H1 (cell line): Measurements from ENCODE around the gene MBLAC1. TPM values are rescaled to one million over a fixed set of nuclear protein-coding genes. Genes with fewer than 3 reads are reported as not detected.

Experiments used
- CTCF ChIA-PET: fragments of 300-600 bp; sonication (Branson Sonifier 250); formaldehyde crosslinking; loops from one replicate; lab custom pipeline; 2021; ENCODE audit not compliant: partially characterized antibody; lab: Charles Lee
- POLR2A ChIA-PET: fragments of 300-600 bp; sonication (Branson Sonifier 250); formaldehyde crosslinking; loops from one replicate; lab custom pipeline; 2021; ENCODE audit warnings: inconsistent platforms; ENCODE audit not compliant: partially characterized antibody; lab: Charles Lee
- DNase-seq, 2 experiments: peaks; one replicate each; pipeline versions ENCODE4 v3.0.0 to v3.0.0-alpha.2; 2010 to 2022; ENCODE audit warnings: low spot score in 2 of 2, low read depth in 1 of 2, mixed read lengths in 1 of 2
- FAIRE-seq: peaks from 2 replicates; lab custom pipeline; 2011; peaks lifted over from hg19 to GRCh38; lab: Jason Lieb, UNC
- H2AFZ ChIP-seq: 2 replicates; pipeline ENCODE4 v1.8.1; 2012; ENCODE audit warnings: low read length, inconsistent platforms
- H2AK5ac ChIP-seq: 2 replicates; pipeline ENCODE4 v1.6.1; 2013; ENCODE audit warnings: low read depth, low read length
- H2BK120ac ChIP-seq: replicated peaks from 2 replicates; pipeline ENCODE3; 2013; ENCODE audit warnings: low read depth, low read length, inconsistent platforms
- H2BK12ac ChIP-seq: 2 replicates; pipeline ENCODE4 v1.6.1; 2013; ENCODE audit warnings: low read depth, low read length
- H2BK15ac ChIP-seq: 2 replicates; pipeline ENCODE4 v1.6.1; 2013; ENCODE audit warnings: low read length
- H2BK20ac ChIP-seq: 2 replicates; pipeline ENCODE4 v1.6.1; 2013; ENCODE audit warnings: low read length
- H2BK5ac ChIP-seq: 2 replicates; pipeline ENCODE4 v1.6.1; 2013; ENCODE audit warnings: low read depth, low read length
- H3K14ac ChIP-seq: 2 replicates; pipeline ENCODE4 v1.6.1; 2013; ENCODE audit warnings: inconsistent platforms; ENCODE audit not compliant: insufficient read length
- H3K18ac ChIP-seq: 2 replicates; pipeline ENCODE4 v1.6.1; 2013; ENCODE audit warnings: low read length; ENCODE audit errors: extremely low read depth
- H3K23ac ChIP-seq: 2 replicates; pipeline ENCODE4 v1.6.1; 2013; ENCODE audit warnings: inconsistent platforms; ENCODE audit not compliant: insufficient read length
- H3K23me2 ChIP-seq: 2 replicates; pipeline ENCODE4 v1.6.1; 2013; ENCODE audit warnings: low read depth, low read length
- H3K27ac ChIP-seq: 2 replicates; pipeline ENCODE4 v1.6.1; 2011; ENCODE audit warnings: low read depth, low read length, inconsistent platforms
- H3K27me3 ChIP-seq, 4 experiments: replicated peaks in 1 of 4; 1 replicate in 1 of 4; 2 replicates in 3 of 4; pipeline versions ENCODE4 v1.6.1 to v1.8.1; 2011 to 2013; ENCODE audit warnings: low read length in 3 of 4, mild to moderate bottlenecking in 3 of 4, inconsistent platforms in 2 of 4, mixed read lengths in 2 of 4, moderate library complexity in 1 of 4; ENCODE audit not compliant: control insufficient read depth in 3 of 4, insufficient read depth in 3 of 4; ENCODE audit errors: extremely low read depth in 1 of 4
- H3K36me3 ChIP-seq, 4 experiments: 2 replicates each; pipeline versions ENCODE4 v1.6.1 to v1.8.1; 2011 to 2013; ENCODE audit warnings: mild to moderate bottlenecking in 4 of 4, low read length in 3 of 4, moderate library complexity in 2 of 4, control low read depth in 1 of 4, inconsistent platforms in 1 of 4; ENCODE audit not compliant: insufficient read depth in 4 of 4, control insufficient read depth in 2 of 4
- H3K4ac ChIP-seq: replicated peaks from 2 replicates; pipeline ENCODE3; 2013; ENCODE audit warnings: low read length, low read depth, mixed read lengths, inconsistent platforms; ENCODE audit not compliant: insufficient read length
- H3K4me1 ChIP-seq, 4 experiments: replicated peaks in 1 of 4; 1 replicate in 1 of 4; 2 replicates in 3 of 4; pipeline versions ENCODE4 v1.6.1 to v1.8.1; 2011 to 2013; ENCODE audit warnings: low read length in 3 of 4, inconsistent platforms in 2 of 4, mixed read lengths in 1 of 4; ENCODE audit not compliant: insufficient read depth in 4 of 4, control insufficient read depth in 3 of 4
- H3K4me2 ChIP-seq, 2 experiments: 2 replicates each; pipeline versions ENCODE4 v1.6.1 to v1.8.1; 2011 to 2013; ENCODE audit warnings: low read depth in 2 of 2, low read length in 2 of 2, control low read depth in 1 of 2, inconsistent platforms in 1 of 2, mild to moderate bottlenecking in 1 of 2; ENCODE audit not compliant: insufficient read depth in 1 of 2
- H3K4me3 ChIP-seq, 4 experiments: fragments of 200-600, 300-600 bp in 1 of 4; sonication (generic), shearing (Covaris generic), sonication (Bioruptor Twin) in 1 of 4; 2 replicates each; pipeline versions ENCODE4 v1.5.1 to v1.8.1; 2011 to 2016; ENCODE audit warnings: low read length in 4 of 4, low read depth in 3 of 4, control low read depth in 2 of 4, inconsistent platforms in 2 of 4, mild to moderate bottlenecking in 2 of 4, mixed read lengths in 1 of 4, moderate library complexity in 1 of 4; ENCODE audit not compliant: insufficient read depth in 2 of 4; ENCODE audit errors: extremely low read depth in 1 of 4
- H3K56ac ChIP-seq: replicated peaks from 2 replicates; pipeline ENCODE3; 2013; ENCODE audit warnings: low read depth, mild to moderate bottlenecking, mixed read lengths, low read length, inconsistent platforms; ENCODE audit not compliant: insufficient read length
- H3K79me1 ChIP-seq: 2 replicates; pipeline ENCODE4 v1.6.1; 2013; ENCODE audit warnings: low read depth, low read length, control low read depth
- H3K79me2 ChIP-seq, 2 experiments: 2 replicates each; pipeline versions ENCODE4 v1.6.1 to v1.8.1; 2012 to 2013; ENCODE audit warnings: low read length in 2 of 2, mild to moderate bottlenecking in 2 of 2, inconsistent platforms in 1 of 2; ENCODE audit not compliant: insufficient read depth in 2 of 2, control insufficient read depth in 1 of 2
- H3K9ac ChIP-seq, 4 experiments: replicated peaks in 1 of 4; 1 replicate in 1 of 4; 2 replicates in 3 of 4; pipeline versions ENCODE4 v1.6.1 to v1.8.1; 2011 to 2013; ENCODE audit warnings: low read depth in 3 of 4, low read length in 3 of 4, control low read depth in 2 of 4, mild to moderate bottlenecking in 2 of 4, moderate library complexity in 2 of 4, inconsistent platforms in 1 of 4; ENCODE audit errors: extremely low read depth in 1 of 4
- H3K9me3 ChIP-seq, 2 experiments: 2 replicates each; pipeline versions ENCODE4 v1.6.1 to v1.8.1; 2012 to 2013; ENCODE audit warnings: mild to moderate bottlenecking in 2 of 2, moderate library complexity in 2 of 2, control low read depth in 1 of 2, inconsistent platforms in 1 of 2, low read depth in 1 of 2, low read length in 1 of 2, mixed read lengths in 1 of 2; ENCODE audit not compliant: insufficient read depth in 2 of 2
- H4K20me1 ChIP-seq, 2 experiments: replicated peaks in 1 of 2; 2 replicates each; pipeline versions ENCODE3 to v1.8.1; 2011 to 2013; ENCODE audit warnings: inconsistent platforms in 2 of 2, low read length in 2 of 2, mild to moderate bottlenecking in 1 of 2; ENCODE audit not compliant: insufficient read depth in 2 of 2, control insufficient read depth in 1 of 2
- H4K5ac ChIP-seq: 2 replicates; pipeline ENCODE4 v1.6.1; 2013; ENCODE audit warnings: low read length, low read depth, mixed read lengths, inconsistent platforms; ENCODE audit not compliant: insufficient read length
- H4K8ac ChIP-seq: 2 replicates; pipeline ENCODE4 v1.8.0; 2013; ENCODE audit warnings: mild to moderate bottlenecking, moderate library complexity, low read length, inconsistent platforms; ENCODE audit not compliant: insufficient read depth; ENCODE audit errors: extremely low read depth
- H4K91ac ChIP-seq: replicated peaks from 2 replicates; pipeline ENCODE3; 2013; ENCODE audit warnings: low read length, mixed read lengths, inconsistent platforms; ENCODE audit not compliant: insufficient read length
- EGR1 ChIP-seq: IDR thresholded peaks from 2 replicates; pipeline ENCODE4 v1.6.1; 2011; ENCODE audit warnings: low read depth, low read length, borderline replicate concordance
- EZH2 ChIP-seq: fragments of 200-600 bp; sonication (generic); IDR thresholded peaks from 2 replicates; pipeline ENCODE4 v1.7.1; 2012; ENCODE audit warnings: low read depth, mild to moderate bottlenecking, moderate library complexity, low read length, inconsistent platforms; ENCODE audit not compliant: severe bottlenecking
- GTF2F1 ChIP-seq: IDR thresholded peaks from 2 replicates; pipeline ENCODE4 v1.6.1; 2012; ENCODE audit warnings: low read depth, low read length, improper control_type of control experiment, borderline replicate concordance
- HDAC2 ChIP-seq, 2 experiments: fragments of 300-600 bp in 1 of 2; sonication (generic) in 1 of 2; IDR thresholded peaks; 2 replicates each; pipeline ENCODE4 v1.6.1; 2011 to 2012; ENCODE audit warnings: low read depth in 2 of 2, low read length in 2 of 2, mild to moderate bottlenecking in 2 of 2, moderate library complexity in 2 of 2, borderline replicate concordance in 1 of 2, inconsistent platforms in 1 of 2
- POU5F1 ChIP-seq: IDR thresholded peaks from 2 replicates; pipeline ENCODE4 v1.6.1; 2011; ENCODE audit warnings: low read depth, mild to moderate bottlenecking, low read length, moderate library complexity
- SIX5 ChIP-seq: IDR thresholded peaks from 2 replicates; pipeline ENCODE4 v1.6.1; 2011; ENCODE audit warnings: mild to moderate bottlenecking, low read depth, low read length
- YY1 ChIP-seq: IDR thresholded peaks from 2 replicates; pipeline ENCODE4 v1.6.1; 2011; ENCODE audit warnings: low read depth, mild to moderate bottlenecking, low read length
- WGBS, 2 experiments: shearing (Covaris generic) in 1 of 2; methylation state at CpG; one replicate each; pipeline versions ENCODE4 v1.1.6 to v1.1.7; 2013 to 2015; ENCODE audit warnings: low lambda C conversion rate in 2 of 2, mixed read lengths in 2 of 2, inconsistent platforms in 1 of 2, low coverage in 1 of 2, missing lambda C conversion rate in 1 of 2; ENCODE audit not compliant: insufficient replicate concordance in 2 of 2, insufficient coverage in 1 of 2, insufficient read length in 1 of 2; ENCODE audit errors: extremely low coverage in 1 of 2, missing lambda C conversion rate in 1 of 2; 5-methylcytosine and 5-hydroxymethylcytosine counted together
- polyA plus RNA-seq, 7 experiments: library from polyadenylated mRNA; depleted of rRNA in 3 of 7; stranded (reverse) in 5 of 7; unstranded in 2 of 7; fragments of >200 nt in 5 of 7; fragments of 200-250 nt in 2 of 7; gene quantifications; 1 replicate in 5 of 7; 2 replicates in 1 of 7; 4 replicates in 1 of 7; pipeline versions ENCODE4 v1.2.1 to v1.2.3, GENCODE V29; 2011 to 2013; ENCODE audit warnings: missing spikeins in 2 of 7, mixed read lengths in 2 of 7
- total RNA-seq: library from RNA; stranded (reverse); fragmentation: NEBNext Ultra II Directional; extraction: Animal tissue kit (Norgen Biotek cat#: 25700); gene quantifications from 2 replicates; pipeline ENCODE4 v1.2.1, GENCODE V29; 2021

Gene MBLAC1
- total and polyA plus RNA-seq, 2 of the 8 experiments (the other 6 are each of a cell fraction or from before 2014, with no cell fraction given), result 1.00 to 1.7 TPM

DNA sequence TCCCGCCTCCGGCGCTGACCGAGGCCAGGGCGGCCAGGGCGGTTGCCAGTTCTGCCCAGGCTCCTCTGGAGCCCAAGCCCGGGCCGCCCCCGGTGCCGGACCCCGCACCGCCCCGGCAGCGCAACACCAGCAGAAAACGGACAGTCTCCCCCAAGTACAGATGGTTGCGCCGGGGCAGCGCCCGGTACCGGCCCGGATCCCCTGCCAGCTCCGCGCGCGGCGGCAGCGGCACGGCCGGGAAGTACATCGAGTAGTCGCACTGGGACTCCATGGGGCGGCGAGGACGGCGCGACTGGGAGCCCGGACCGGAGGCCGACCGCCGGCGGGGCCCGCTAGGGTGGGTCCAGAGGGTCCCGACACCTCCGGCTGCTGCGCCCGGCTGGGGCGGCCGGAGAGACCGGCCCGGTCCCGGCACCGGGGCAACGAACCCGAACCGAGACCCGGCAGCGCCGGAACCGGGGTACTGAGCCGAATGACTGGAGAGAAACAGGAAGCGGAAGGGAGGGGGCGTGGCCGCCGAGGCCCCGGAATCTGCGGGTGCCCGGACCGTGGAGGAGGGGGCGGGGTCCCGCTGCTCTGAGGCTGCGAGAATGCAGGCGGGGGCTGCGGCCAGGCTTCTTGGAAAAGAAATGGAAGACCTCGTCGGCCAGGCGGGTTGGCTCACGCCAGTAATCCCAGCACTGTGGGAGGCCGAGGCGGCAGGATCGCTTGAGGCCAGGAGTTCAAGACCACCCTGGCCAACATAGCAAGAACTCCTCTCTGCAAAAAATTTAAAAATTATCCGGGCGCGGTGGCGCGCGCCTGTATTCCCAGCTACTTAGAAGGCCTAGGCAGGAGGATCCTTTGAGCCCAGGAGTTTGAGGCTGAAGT lies 31.7 kb downstream of the MBLAC1 start, which contains the start of gene TRAPPC14:
Gene TRAPPC14 (minus strand): TSS at position 495 of the 870 bp plus-strand sequence. CDS start 224 bp downstream, at position 271.
- FAIRE-seq (no peak), DNase-seq (peak; percentile 83 to 99)
- Histone ChIP-seq H2BK12ac (no peak within 1 kb of the TSS), H4K5ac (peak within 1 kb of the TSS; percentile 11), H3K79me2 (no peaks in the 10 kb centered on the region), H3K4me3 (peak within 1 kb of the TSS; percentile 57 to 88 (median 80)), H3K4ac (peak within 1 kb of the TSS; percentile 84), H4K20me1 (peaks cover 12 to 28% of the 10 kb centered on the region in 2 experiments), H2BK20ac (no peak within 1 kb of the TSS), H2BK120ac (no peak within 1 kb of the TSS), H3K27ac (peak within 1 kb of the TSS; percentile 24; the same call in 1 of the 2 replicates), H3K23ac (no peak within 1 kb of the TSS), H3K18ac (peak within 1 kb of the TSS; percentile 48), H3K4me1 (peaks cover 0 to 15% (median 9%) of the 10 kb centered on the region in 4 experiments; a peak in 5 of 7 replicates), H3K56ac (no peak within 1 kb of the TSS), H3K79me1 (no peaks in the 10 kb centered on the region; the same call in 1 of the 2 replicates), H3K23me2 (peaks cover 6% of the 10 kb centered on the region), H3K27me3 (no peaks in the 10 kb centered on the region), H4K91ac (no peak within 1 kb of the TSS), H3K4me2 (peak within 1 kb of the TSS; percentile 75 to 94), H2BK15ac (no peak within 1 kb of the TSS), H3K9me3 (no peaks in the 10 kb centered on the region), H2AK5ac (no peak within 1 kb of the TSS), H2AFZ (no peak within 1 kb of the TSS), H2BK5ac (no peak within 1 kb of the TSS), H3K36me3 (peaks cover 6 to 36% (median 20%) of the 10 kb centered on the region in 4 experiments), H3K14ac (no peak within 1 kb of the TSS), H3K9ac (peak within 1 kb of the TSS; percentile 48 to 95 (median 62)), H4K8ac (0 out of 2 replicates have a peak within 1 kb of the TSS, but pooled peaks have one; percentile 17)
- ChIA-PET CTCF (interaction anchor here (0.7 to 7.9 kb wide), 4 partner anchors 10 to 29 kb away, joined by 3 to 83 read pairs (median 4); partner anchors contain the start of gene GAL3ST4), POLR2A (interaction anchor here (0.8 to 9.9 kb wide), 15 partner anchors 9 to 270 kb away, joined by 3 to 145 read pairs (median 5); partner anchors contain the start of genes AP4M1, GAL3ST4, GPC2 and LAMTOR4)
- WGBS, 2 experiments, result 7% methylated on average over 72 of the region's 87 CpGs; no CpG with 5 or more reads in 1 of the 2 experiments
- TF ChIP-seq SIX5 (no peak), EGR1 (peak; percentile 47; the same call in 1 of the 2 replicates), POU5F1 (no peak), HDAC2 (IDR thresholded peaks at IDR 0.05; ENCODE audit: borderline replicate concordance in 1 of 2, low read depth in 2 of 2, low read length in 2 of 2) (peak in 1 of 2 experiments; percentile 62; a peak in 1 of 4 replicates), YY1 (no peak), EZH2 (no peak), GTF2F1 (no peak)
